K562 (cell line): ENCODE measurements around the gene TNFSF18.

ENCODE experiments used
- NR2C1 ChIP-seq, 2 experiments: fragments of 450-650 bp; IDR thresholded peaks; 2 replicates each; pipeline ENCODE4 v1.6.1; 2017; ENCODE audit warnings: mild to moderate bottlenecking in 2 of 2, antibody characterized with exemption in 1 of 2, inconsistent platforms in 1 of 2, missing compliant biosample characterization in 1 of 2, missing genetic modification characterization in 1 of 2
- POLR2A ChIP-seq: fragments of 450-650 bp; conservative IDR thresholded peaks from 2 replicates; pipeline ENCODE4 v1.6.1; 2016

DNA sequence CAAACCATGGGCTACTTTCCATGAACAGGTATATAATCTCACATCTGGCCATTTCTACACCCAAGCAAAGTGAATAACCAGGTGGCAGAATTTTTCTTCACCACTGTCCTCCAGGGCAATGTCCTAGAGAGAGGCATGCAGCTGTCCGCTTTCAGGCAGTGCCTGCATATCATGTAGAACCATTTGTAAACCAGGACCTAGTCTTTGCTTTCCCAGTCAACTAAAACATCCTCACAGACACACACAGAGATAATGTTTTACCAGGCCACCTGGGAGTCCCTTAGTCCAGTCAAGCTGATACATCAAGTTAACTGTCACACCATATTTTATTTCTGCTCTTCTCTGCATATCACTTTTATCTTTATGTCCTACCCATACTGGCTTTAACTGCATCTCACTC lies 26.2 kb downstream of the TNFSF18 start:
- no peak for TF ChIP-seq POLR2A
- no peak for TF ChIP-seq NR2C1 (IDR thresholded peaks at IDR 0.05)
- TF ChIP-seq NR2C1 (tag; IDR thresholded peaks at IDR 0.05), result no peak
